B cell (primary cell): ENCODE results near the gene DAAM2. TPM values are rescaled to one million over a fixed set of nuclear protein-coding genes. Genes with fewer than 3 reads are reported as not detected.

Source experiments
- ATAC-seq: fragments of 200-7000 bp; cut with Tn5 transposase; one replicate; pipeline ENCODE4 v1.10.0; 2021; ENCODE audit warnings: low read depth, mild to moderate bottlenecking, moderate number of reproducible peaks, moderate library complexity
- CTCF ChIA-PET: fragments of 350-600 bp; sonication (Branson Sonifier 250); formaldehyde crosslinking; loops from one replicate; lab custom pipeline; 2021; ENCODE audit warnings: antibody characterized with exemption, inconsistent platforms; lab: Charles Lee
- POLR2A ChIA-PET: fragments of 350-600 bp; sonication (Branson Sonifier 250); formaldehyde crosslinking; loops from one replicate; lab custom pipeline; 2021; ENCODE audit warnings: antibody characterized with exemption; lab: Charles Lee
- DNase-seq: peaks from one replicate; pipeline ENCODE4 v3.0.0; 2013
- H2AFZ ChIP-seq: 2 replicates; pipeline ENCODE4 v1.6.1; 2012; ENCODE audit warnings: mild to moderate bottlenecking, low read depth, low read length; ENCODE audit not compliant: insufficient read depth, poor library complexity, severe bottlenecking
- H3K27ac ChIP-seq, 2 donors: 1 replicate in 1 of 2; 2 replicates in 1 of 2; pipeline ENCODE4 v1.5.1; 2012 to 2013; ENCODE audit warnings: low read length in 2 of 2, mild to moderate bottlenecking in 2 of 2, moderate library complexity in 1 of 2
- H3K27me3 ChIP-seq, 4 experiments: fragments of 200-600 bp in 1 of 4; sonication (generic) in 1 of 4; replicated peaks in 1 of 4; 1 replicate in 2 of 4; 2 replicates in 2 of 4; pipeline versions ENCODE4 v1.6.1 to v1.7.0; 2013 to 2016; ENCODE audit warnings: low read length in 3 of 4, mild to moderate bottlenecking in 2 of 4, mixed read lengths in 1 of 4, moderate library complexity in 1 of 4; ENCODE audit not compliant: insufficient read depth in 4 of 4, control insufficient read depth in 3 of 4; ENCODE audit errors: control extremely low read depth in 1 of 4
- H3K36me3 ChIP-seq, 2 experiments: replicated peaks in 1 of 2; 1 replicate in 1 of 2; 2 replicates in 1 of 2; pipeline versions ENCODE4 v1.6.1 to v1.7.1; 2013; ENCODE audit warnings: low read length in 1 of 2; ENCODE audit not compliant: insufficient read depth in 2 of 2, control insufficient read depth in 1 of 2; ENCODE audit errors: control extremely low read depth in 1 of 2, extremely low read depth in 1 of 2
- H3K4me1 ChIP-seq, 2 donors: fragments of 200-600 bp in 1 of 2; sonication (generic) in 1 of 2; 1 replicate in 1 of 2; 2 replicates in 1 of 2; pipeline versions ENCODE4 v1.5.1 to v1.6.1; 2013 to 2017; ENCODE audit warnings: low read length in 2 of 2; ENCODE audit not compliant: control insufficient read depth in 2 of 2, insufficient read depth in 2 of 2
- H3K4me2 ChIP-seq: replicated peaks from 2 replicates; pipeline ENCODE3; 2012; ENCODE audit warnings: mild to moderate bottlenecking, low read depth, low read length; ENCODE audit not compliant: poor library complexity, severe bottlenecking
- H3K4me3 ChIP-seq, 5 experiments: fragments of 200-600 bp in 1 of 5; sonication (generic) in 1 of 5; 1 replicate in 3 of 5; 2 replicates in 2 of 5; pipeline versions ENCODE4 v1.5.1 to v1.7.0; 2011 to 2016; ENCODE audit warnings: low read length in 4 of 5, mild to moderate bottlenecking in 4 of 5, low read depth in 2 of 5, control low read depth in 1 of 5, moderate library complexity in 1 of 5; ENCODE audit not compliant: insufficient read depth in 1 of 5; ENCODE audit errors: control extremely low read depth in 1 of 5, extremely low read depth in 1 of 5
- H3K79me2 ChIP-seq: fragments of 200-600 bp; sonication (generic); one replicate; pipeline ENCODE4 v1.6.0; 2016; ENCODE audit warnings: low read length; ENCODE audit not compliant: control insufficient read depth, insufficient read depth
- H3K9ac ChIP-seq: fragments of 200-600 bp; sonication (generic); 2 replicates; pipeline ENCODE4 v1.6.1; 2017; ENCODE audit warnings: mild to moderate bottlenecking, low read length, moderate library complexity
- H3K9me3 ChIP-seq, 3 donors: one replicate each; pipeline versions ENCODE4 v1.6.1 to v1.7.1; 2013; ENCODE audit warnings: low read length in 2 of 3; ENCODE audit not compliant: control insufficient read depth in 2 of 3, insufficient read depth in 1 of 3; ENCODE audit errors: control extremely low read depth in 1 of 3
- H4K20me1 ChIP-seq: 2 replicates; pipeline ENCODE4 v1.6.0; 2012; ENCODE audit warnings: mild to moderate bottlenecking, low read length; ENCODE audit not compliant: insufficient read depth, control insufficient read depth, poor library complexity, severe bottlenecking
- H3K27ac Mint-ChIP-seq: one replicate; pipeline ENCODE4 v1.8.0; 2021; ENCODE audit warnings: mixed read lengths
- H3K27me3 Mint-ChIP-seq: one replicate; pipeline ENCODE4 v1.8.0; 2021; ENCODE audit warnings: mixed read lengths
- H3K4me1 Mint-ChIP-seq: one replicate; pipeline ENCODE4 v1.8.0; 2021; ENCODE audit warnings: mixed read lengths
- H3K4me3 Mint-ChIP-seq: one replicate; pipeline ENCODE4 v1.8.0; 2021; ENCODE audit warnings: mixed read lengths
- H3K9me3 Mint-ChIP-seq: one replicate; pipeline ENCODE4 v1.8.0; 2022; ENCODE audit warnings: mixed read lengths; ENCODE audit not compliant: insufficient read depth
- CTCF ChIP-seq: fragments of 200-600 bp; IDR thresholded peaks from one replicate; pipeline ENCODE4 v1.8.0; 2022; ENCODE audit warnings: antibody characterized with exemption, mild to moderate bottlenecking
- EZH2 ChIP-seq: IDR thresholded peaks from 2 replicates; pipeline ENCODE4 v1.6.1; 2012; ENCODE audit warnings: borderline replicate concordance, low read depth, mild to moderate bottlenecking, moderate library complexity, low read length; ENCODE audit not compliant: insufficient read depth, poor library complexity, severe bottlenecking
- WGBS: methylation state at CpG from one replicate; pipeline ENCODE4 v1.1.5; 2013; ENCODE audit warnings: missing lambda C conversion rate; ENCODE audit not compliant: insufficient coverage; 5-methylcytosine and 5-hydroxymethylcytosine counted together
- intact Hi-C: fragments of 100-400 bp; cut with micrococcal nuclease; formaldehyde crosslinking; loops from one replicate; pipeline ENCODE4 v1.10.0; 2022
- polyA plus RNA-seq: library from polyadenylated mRNA; depleted of rRNA; stranded (reverse); fragments of >200 nt; gene quantifications from 2 replicates; pipeline ENCODE4 v1.2.3, GENCODE V29; 2012
- total RNA-seq, 2 donors: library from RNA; stranded (reverse); fragments of 120-200 nt in 1 of 2; gene quantifications; 1 replicate in 1 of 2; 2 replicates in 1 of 2; pipeline versions ENCODE4 v1.2.3 to v1.2.4, GENCODE V29; 2013 to 2022

Gene DAAM2
- total and polyA plus RNA-seq, 2 donors (not counting 1 experiment from before 2014, with no cell fraction given), result not detected

GRCh38 chr6:39849228-39849627 lies 57.1 kb downstream of the DAAM2 start:
- POLR2A ChIA-PET, result no interaction called here
- Mint-ChIP-seq H3K9me3 (no peaks in the 10 kb centered on the region), H3K4me1 (no peaks in the 10 kb centered on the region), H3K4me3 (no peak overlapping the region), H3K27me3 (no peaks in the 10 kb centered on the region), H3K27ac (no peak overlapping the region)
- Histone ChIP-seq H3K36me3 (no peaks in the 10 kb centered on the region), H3K79me2 (no peaks in the 10 kb centered on the region), H3K4me1 (no peaks in the 10 kb centered on the region), H3K4me2 (no peak overlapping the region), H3K9me3 (peaks cover 0 to 7% (median 0%) of the 10 kb centered on the region in 3 donors), H3K27me3 (no peaks in the 10 kb centered on the region), H3K27ac (no peak overlapping the region), H3K4me3 (no peak overlapping the region), H2AFZ (no peak overlapping the region), H4K20me1 (no peaks in the 10 kb centered on the region), H3K9ac (no peak overlapping the region)
- no peak for DNase-seq
- intact Hi-C loops, result no loop called here
- ATAC-seq, result no peak
- CTCF ChIA-PET, result no interaction called here
- WGBS, result no CpG with 5 or more reads among the region's 3 CpGs
- no peak for TF ChIP-seq CTCF
- TF ChIP-seq EZH2, result no peak

GRCh38 chr6:39849764-39850163 lies 57.6 kb downstream of the DAAM2 start:
- H3K4me3 ChIP-seq, result no peak overlapping the region
- no peaks in the 10 kb centered on the region for H3K4me1 Mint-ChIP-seq
- WGBS, result 76% methylated on average over 5 of the region's 6 CpGs
- H4K20me1 ChIP-seq, result no peaks in the 10 kb centered on the region
- H2AFZ ChIP-seq, result no peak overlapping the region
- H3K36me3 ChIP-seq, result no peaks in the 10 kb centered on the region
- ATAC-seq (no peak), DNase-seq (no peak)
- peaks cover 4% of the 10 kb centered on the region for H3K27me3 Mint-ChIP-seq
- TF ChIP-seq EZH2, result no peak
- TF ChIP-seq CTCF, result no peak
- H3K9me3 ChIP-seq, result peaks cover 0 to 7% (median 0%) of the 10 kb centered on the region in 3 donors
- no peak overlapping the region for H3K4me2 ChIP-seq
- H3K4me1 ChIP-seq, result no peaks in the 10 kb centered on the region
- H3K27ac Mint-ChIP-seq, result no peak overlapping the region
- ChIA-PET CTCF (no interaction called here), POLR2A (no interaction called here)
- no peaks in the 10 kb centered on the region for H3K79me2 ChIP-seq
- no peak overlapping the region for H3K27ac ChIP-seq
- no peak overlapping the region for H3K4me3 Mint-ChIP-seq
- no peaks in the 10 kb centered on the region for H3K9me3 Mint-ChIP-seq
- H3K27me3 ChIP-seq, result no peaks in the 10 kb centered on the region
- intact Hi-C loops, result no loop called here
- H3K9ac ChIP-seq, result no peak overlapping the region
